A673 (cell line): ENCODE measurements around the gene DDX56. TPM values are rescaled to one million over a fixed set of nuclear protein-coding genes. Genes with fewer than 3 reads are reported as not detected.

Experiments
- BruUV-seq: library from RNA; stranded (reverse); fragments of 400-500 nt; replicated peaks from 2 replicates; lab custom pipeline; 2021; lab: Mats Ljungman, UMichigan
- CTCF ChIA-PET: fragments of 300-600 bp; sonication (Branson Sonifier 250); formaldehyde crosslinking; loops from one replicate; lab custom pipeline; 2022; ENCODE audit warnings: antibody characterized with exemption; lab: Charles Lee
- POLR2A ChIA-PET: fragments of 300-600 bp; sonication (Branson Sonifier 250); formaldehyde crosslinking; loops from one replicate; lab custom pipeline; 2022; ENCODE audit warnings: antibody characterized with exemption; ENCODE audit not compliant: low non-redundant PET; lab: Charles Lee
- DNase-seq: peaks from one replicate; pipeline ENCODE4 v3.0.0-alpha.2; 2015; ENCODE audit warnings: low spot score
- H3K27ac ChIP-seq: fragments of 200-600 bp; sonication (generic); 2 replicates; pipeline ENCODE4 v1.5.1; 2016; ENCODE audit warnings: mixed run types, low read depth, mild to moderate bottlenecking, mixed read lengths, antibody characterized with exemption, low read length; ENCODE audit not compliant: poor library complexity, severe bottlenecking
- H3K27me3 ChIP-seq: fragments of 200-600 bp; sonication (generic); replicated peaks from 2 replicates; pipeline ENCODE4 v1.6.1; 2017; ENCODE audit warnings: mixed run types, low read depth, mild to moderate bottlenecking, mixed read lengths, antibody characterized with exemption, low read length; ENCODE audit not compliant: insufficient read depth, poor library complexity
- H3K36me3 ChIP-seq: fragments of 200-600 bp; sonication (generic); 2 replicates; pipeline ENCODE4 v1.6.1; 2016; ENCODE audit warnings: mixed run types, mild to moderate bottlenecking, mixed read lengths, antibody characterized with exemption, low read length; ENCODE audit not compliant: insufficient read depth, poor library complexity, severe bottlenecking
- H3K4me1 ChIP-seq: fragments of 200-600 bp; sonication (generic); 2 replicates; pipeline ENCODE4 v1.6.1; 2017; ENCODE audit warnings: mixed run types, mild to moderate bottlenecking, mixed read lengths, antibody characterized with exemption, low read length; ENCODE audit not compliant: insufficient read depth, poor library complexity, severe bottlenecking
- H3K4me3 ChIP-seq: fragments of 200-600 bp; sonication (generic); 2 replicates; pipeline ENCODE4 v1.5.1; 2016; ENCODE audit warnings: low read depth, mixed run types, mild to moderate bottlenecking, mixed read lengths, low read length; ENCODE audit not compliant: poor library complexity, severe bottlenecking
- H3K9me3 ChIP-seq: fragments of 200-600 bp; sonication (generic); 2 replicates; pipeline ENCODE4 v1.6.1; 2016; ENCODE audit warnings: mixed run types, low read depth, mild to moderate bottlenecking, mixed read lengths, antibody characterized with exemption, low read length; ENCODE audit not compliant: poor library complexity, severe bottlenecking
- CTCF ChIP-seq: fragments of 300-800, 200-600 bp; sonication (generic); conservative IDR thresholded peaks from 2 replicates; pipeline ENCODE4 v1.5.1; 2017; ENCODE audit warnings: low read depth, mild to moderate bottlenecking, antibody characterized with exemption, low read length, moderate library complexity, mixed read lengths
- EZH2 ChIP-seq: fragments of 200-600 bp; sonication (generic); IDR thresholded peaks from 2 replicates; pipeline ENCODE4 v1.6.1; 2017; ENCODE audit warnings: borderline replicate concordance, low read depth, mild to moderate bottlenecking, mixed read lengths, antibody characterized with exemption, low read length; ENCODE audit not compliant: poor library complexity, severe bottlenecking
- intact Hi-C: fragments of 100-400 bp; cut with micrococcal nuclease; formaldehyde crosslinking; loops from one replicate; pipeline ENCODE4 v1.10.0; 2022; ENCODE audit not compliant: unreplicated experiment
- total RNA-seq: library from RNA; stranded (reverse); gene quantifications from 2 replicates; pipeline ENCODE4 v1.2.3, GENCODE V29; 2021

DDX56 gene
- total RNA-seq, 1 experiment from 2014 or later: 147 TPM

GRCh38 chr7:44615793-44616192 is 42.1 kb upstream of the DDX56 start:
- no TSS peak for BruUV-seq
- CTCF ChIA-PET: no interaction called here
- H3K4me3 ChIP-seq: no peak overlapping the region
- POLR2A ChIA-PET: no interaction called here
- H3K36me3 ChIP-seq: peaks cover 5% of the 10 kb centered on the region
- no peak for DNase-seq
- H3K4me1 ChIP-seq: peaks cover 4% of the 10 kb centered on the region
- intact Hi-C loops: no loop called here
- no peak for TF ChIP-seq EZH2
- no peak for TF ChIP-seq CTCF
- H3K27ac ChIP-seq: no peak overlapping the region
- H3K27me3 ChIP-seq: no peaks in the 10 kb centered on the region
- H3K9me3 ChIP-seq: no peaks in the 10 kb centered on the region

GRCh38 chr7:44615149-44615611 is 41.5 kb upstream of the DDX56 start:
- intact Hi-C loops: no loop called here
- H3K9me3 ChIP-seq: no peaks in the 10 kb centered on the region
- peaks cover 5% of the 10 kb centered on the region for H3K36me3 ChIP-seq
- DNase-seq: no peak
- CTCF ChIA-PET: no interaction called here
- no peak overlapping the region for H3K4me3 ChIP-seq
- H3K27ac ChIP-seq: no peak overlapping the region
- H3K27me3 ChIP-seq: no peaks in the 10 kb centered on the region
- no TSS peak for BruUV-seq
- TF ChIP-seq CTCF (no peak), EZH2 (no peak)
- POLR2A ChIA-PET: no interaction called here
- H3K4me1 ChIP-seq: peaks cover 4% of the 10 kb centered on the region

- POLR2A ChIA-PET: no interaction called here
- intact Hi-C loops: loop anchor here (5.0 kb wide), 1 partner anchor 187 kb away; the partner anchor contains the start of gene PPIA
- BruUV-seq: no TSS peak
Observed at GRCh38 chr7:44609829-44610228, 36.1 kb upstream of the DDX56 start.

More at GRCh38 chr7:44609829-44610228, 36.1 kb upstream of the DDX56 start:
- H3K27ac ChIP-seq: no peak overlapping the region
- TF ChIP-seq CTCF: no peak
- no peak for TF ChIP-seq EZH2
- H3K4me3 ChIP-seq: no peak overlapping the region
- DNase-seq: no peak
- no peaks in the 10 kb centered on the region for H3K9me3 ChIP-seq
- peaks cover 6% of the 10 kb centered on the region for H3K4me1 ChIP-seq
- CTCF ChIA-PET: interaction anchor here (0.6 kb wide), 1 partner anchor 21 kb away, joined by 3 read pairs; no protein-coding TSS in a partner anchor
- no peaks in the 10 kb centered on the region for H3K27me3 ChIP-seq
- no peaks in the 10 kb centered on the region for H3K36me3 ChIP-seq
